ENCODE data around the gene NETO2. TPM values are rescaled to one million over a fixed set of nuclear protein-coding genes. Genes with fewer than 3 reads are reported as not detected.

NETO2 gene
- total and polyA plus RNA-seq, 10 of the 15 experiments (the other 5 are each of a cell fraction or from before 2014, with no cell fraction given) = 8.5 to 53.1 (median 27.0) TPM

DNA sequence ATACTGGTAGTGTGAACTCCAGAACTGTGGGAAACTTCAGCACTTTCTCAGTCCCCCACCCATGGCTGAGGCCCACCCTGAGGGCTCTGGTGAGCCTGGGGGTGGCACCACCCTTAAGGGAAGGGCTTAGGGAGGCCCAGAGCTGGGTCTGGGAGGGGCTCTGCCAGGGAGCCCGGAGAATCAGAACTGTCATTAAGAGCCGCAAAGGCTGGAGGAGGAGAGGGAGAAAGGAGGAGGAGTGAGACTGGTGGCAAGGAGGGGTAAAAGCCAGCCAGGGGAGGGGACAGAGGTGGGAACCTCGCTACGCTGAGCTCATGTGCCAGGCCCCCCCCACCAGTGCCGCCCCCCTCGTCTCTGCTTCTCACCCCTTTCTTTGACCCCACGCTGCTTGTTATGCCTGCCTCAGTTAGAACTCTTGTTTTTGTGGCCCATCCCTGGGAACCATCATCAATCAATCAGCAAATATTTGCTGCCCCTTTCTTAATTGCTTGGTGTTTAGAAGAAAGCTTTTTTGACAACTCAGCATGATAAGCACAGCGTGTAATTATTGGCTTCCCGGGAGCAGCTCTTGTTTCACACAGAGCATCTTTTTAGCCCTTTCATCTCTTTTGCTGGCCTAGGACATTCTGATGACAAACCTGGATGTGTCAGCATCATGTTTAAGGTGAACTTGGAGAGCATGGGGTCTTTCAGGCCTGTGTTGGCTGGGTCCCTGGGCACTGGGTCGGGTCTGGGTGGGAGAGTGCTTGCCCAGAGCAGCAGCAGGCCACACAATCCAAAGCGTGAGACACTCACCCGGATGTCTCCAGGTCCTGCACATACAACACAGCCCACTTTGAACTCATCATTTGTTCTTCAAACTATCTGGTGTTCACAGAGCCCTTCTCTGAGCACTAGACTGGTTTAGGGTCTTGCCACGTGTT, 77.7 kb downstream of the NETO2 start:
- BruUV-seq (replicated peaks) = no TSS peak
- SMC1A ChIA-PET (ENCODE audit: uncharacterized antibody, unreplicated experiment) = no interaction called here
- POLR2A ChIA-PET = no interaction called here

DNA sequence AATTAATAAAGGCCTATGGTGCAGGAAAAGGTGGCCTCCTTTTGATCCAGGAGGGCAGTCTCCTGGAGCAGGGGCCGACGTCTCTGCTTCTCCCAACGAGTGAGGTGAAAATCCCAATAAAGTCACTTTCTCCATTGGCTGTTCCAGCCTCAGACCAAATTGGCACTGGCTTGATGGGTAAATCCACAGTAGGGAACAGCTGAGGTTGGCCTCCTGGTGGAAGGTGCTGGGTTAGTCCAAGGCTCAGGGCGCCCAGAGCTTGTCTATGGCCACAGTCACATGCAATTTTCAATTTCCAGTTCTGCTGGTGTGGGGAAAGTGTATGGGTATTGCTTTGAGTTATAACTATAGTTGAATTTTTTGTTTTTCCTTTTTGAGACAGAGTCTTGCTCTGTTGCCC, 79.0 kb downstream of the NETO2 start:
- ChIA-PET RAD21 (ENCODE audit: unreplicated experiment) (interaction anchor here (1.2 kb wide), 1 partner anchor 17 kb away, joined by 4 read pairs; no protein-coding TSS in a partner anchor), SMC1A (ENCODE audit: uncharacterized antibody, unreplicated experiment) (no interaction called here), POLR2A (no interaction called here), CTCF (interaction anchor here (0.6 to 1.4 kb wide), 2 partner anchors 77 to 277 kb away, joined by 4 to 5 read pairs; no protein-coding TSS in a partner anchor)
- in situ Hi-C loops (cut with MboI) = no loop called here
- Histone ChIP-seq H3K27ac (ENCODE audit: control insufficient read depth, insufficient read depth) (no peak overlapping the region), H3K36me3 (ENCODE audit: control insufficient read depth in 2 of 2, insufficient read depth in 2 of 2, low read length in 1 of 2) (no peaks in the 10 kb centered on the region), H3K9ac (ENCODE audit: control insufficient read depth, insufficient read depth, low read length) (no peak overlapping the region), H3K9me3 (replicated peaks; ENCODE audit: control insufficient read depth, insufficient read depth, low read length) (no peaks in the 10 kb centered on the region), H3K27me3 (replicated peaks in 1 of 2; ENCODE audit: control insufficient read depth in 2 of 2, insufficient read depth in 2 of 2, low read length in 1 of 2) (no peaks in the 10 kb centered on the region), H4K20me1 (ENCODE audit: control insufficient read depth, insufficient read depth) (no peaks in the 10 kb centered on the region), H3K4me1 (ENCODE audit: control insufficient read depth, insufficient read depth, low read length) (peaks cover 3% of the 10 kb centered on the region; the same call in 1 of the 2 replicates), H3K4me3 (no peak overlapping the region), H2AFZ (ENCODE audit: control insufficient read depth, low read depth, low read length) (no peak overlapping the region), H3K4me2 (ENCODE audit: control insufficient read depth, insufficient read depth) (no peak overlapping the region), H3K79me2 (ENCODE audit: control insufficient read depth, insufficient read depth, low read length) (no peaks in the 10 kb centered on the region)
- ATAC-seq (no peak), DNase-seq (ENCODE audit: low read depth, low spot score) (no peak), FAIRE-seq (no peak)
- 85% methylated on average over 4 of the region's 4 CpGs for WGBS (ENCODE audit: insufficient coverage, insufficient replicate concordance, low lambda C conversion rate, missing lambda C conversion rate)
- intact Hi-C loops (cut with micrococcal nuclease; ENCODE audit: unreplicated experiment) = no loop called here
- BruUV-seq (replicated peaks) = no TSS peak
- no peak for TF ChIP-seq IRF4 (IDR thresholded peaks at IDR 0.05; ENCODE audit: low read depth, low read length)
- TF ChIP-seq MTA2 (IDR thresholded peaks at IDR 0.05; ENCODE audit: low read depth) = no peak
- TF ChIP-seq PAX5 (IDR thresholded peaks at IDR 0.05; ENCODE audit: borderline replicate concordance, low read depth, low read length) = no peak
- TF ChIP-seq, protein P1, sequence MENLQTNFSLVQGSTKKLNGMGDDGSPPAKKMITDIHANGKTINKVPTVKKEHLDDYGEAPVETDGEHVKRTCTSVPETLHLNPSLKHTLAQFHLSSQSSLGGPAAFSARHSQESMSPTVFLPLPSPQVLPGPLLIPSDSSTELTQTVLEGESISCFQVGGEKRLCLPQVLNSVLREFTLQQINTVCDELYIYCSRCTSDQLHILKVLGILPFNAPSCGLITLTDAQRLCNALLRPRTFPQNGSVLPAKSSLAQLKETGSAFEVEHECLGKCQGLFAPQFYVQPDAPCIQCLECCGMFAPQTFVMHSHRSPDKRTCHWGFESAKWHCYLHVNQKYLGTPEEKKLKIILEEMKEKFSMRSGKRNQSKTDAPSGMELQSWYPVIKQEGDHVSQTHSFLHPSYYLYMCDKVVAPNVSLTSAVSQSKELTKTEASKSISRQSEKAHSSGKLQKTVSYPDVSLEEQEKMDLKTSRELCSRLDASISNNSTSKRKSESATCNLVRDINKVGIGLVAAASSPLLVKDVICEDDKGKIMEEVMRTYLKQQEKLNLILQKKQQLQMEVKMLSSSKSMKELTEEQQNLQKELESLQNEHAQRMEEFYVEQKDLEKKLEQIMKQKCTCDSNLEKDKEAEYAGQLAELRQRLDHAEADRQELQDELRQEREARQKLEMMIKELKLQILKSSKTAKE (IDR thresholded peaks at IDR 0.05; ENCODE audit: low read depth, poor library complexity, severe bottlenecking) = no peak
- no peak for TF ChIP-seq KDM1A (IDR thresholded peaks at IDR 0.05; ENCODE audit: borderline replicate concordance)
- TF ChIP-seq NFYA (IDR thresholded peaks at IDR 0.05; ENCODE audit: borderline replicate concordance, low read depth, low read length) = no peak
- no peak for TF ChIP-seq BHLHE40 (IDR thresholded peaks at IDR 0.05; ENCODE audit: borderline replicate concordance in 1 of 2, low read depth in 2 of 2, low read length in 1 of 2)
- TF ChIP-seq, protein P2, sequence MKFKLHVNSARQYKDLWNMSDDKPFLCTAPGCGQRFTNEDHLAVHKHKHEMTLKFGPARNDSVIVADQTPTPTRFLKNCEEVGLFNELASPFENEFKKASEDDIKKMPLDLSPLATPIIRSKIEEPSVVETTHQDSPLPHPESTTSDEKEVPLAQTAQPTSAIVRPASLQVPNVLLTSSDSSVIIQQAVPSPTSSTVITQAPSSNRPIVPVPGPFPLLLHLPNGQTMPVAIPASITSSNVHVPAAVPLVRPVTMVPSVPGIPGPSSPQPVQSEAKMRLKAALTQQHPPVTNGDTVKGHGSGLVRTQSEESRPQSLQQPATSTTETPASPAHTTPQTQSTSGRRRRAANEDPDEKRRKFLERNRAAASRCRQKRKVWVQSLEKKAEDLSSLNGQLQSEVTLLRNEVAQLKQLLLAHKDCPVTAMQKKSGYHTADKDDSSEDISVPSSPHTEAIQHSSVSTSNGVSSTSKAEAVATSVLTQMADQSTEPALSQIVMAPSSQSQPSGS (IDR thresholded peaks at IDR 0.05; ENCODE audit: low read length) = no peak

More for the DNA sequence above, 77.7 kb downstream of the NETO2 start:
- no peak overlapping the region for H3K4me3 ChIP-seq
- ATAC-seq = no peak
- H3K36me3 ChIP-seq (ENCODE audit: control insufficient read depth in 2 of 2, insufficient read depth in 2 of 2, low read length in 1 of 2) = no peaks in the 10 kb centered on the region
- no peaks in the 10 kb centered on the region for H3K79me2 ChIP-seq (ENCODE audit: control insufficient read depth, insufficient read depth, low read length)
- peaks cover 3% of the 10 kb centered on the region; the same call in 1 of the 2 replicates for H3K4me1 ChIP-seq (ENCODE audit: control insufficient read depth, insufficient read depth, low read length)
- H3K4me2 ChIP-seq (ENCODE audit: control insufficient read depth, insufficient read depth) = no peak overlapping the region
- no peaks in the 10 kb centered on the region for H3K9me3 ChIP-seq (replicated peaks; ENCODE audit: control insufficient read depth, insufficient read depth, low read length)
- H3K27me3 ChIP-seq (replicated peaks in 1 of 2; ENCODE audit: control insufficient read depth in 2 of 2, insufficient read depth in 2 of 2, low read length in 1 of 2) = no peaks in the 10 kb centered on the region
- RAD21 ChIA-PET (ENCODE audit: unreplicated experiment) = no interaction called here
- CTCF ChIA-PET = no interaction called here
- H3K27ac ChIP-seq (ENCODE audit: control insufficient read depth, insufficient read depth) = no peak overlapping the region
- 62% methylated on average over 13 of the region's 13 CpGs for WGBS (ENCODE audit: insufficient coverage, insufficient replicate concordance, low lambda C conversion rate, missing lambda C conversion rate)
- TF ChIP-seq CHD2 (IDR thresholded peaks at IDR 0.05; ENCODE audit: borderline replicate concordance, low read depth, low read length) (no peak), ATF7 (IDR thresholded peaks at IDR 0.05; ENCODE audit: low read depth) (no peak), EZH2 (IDR thresholded peaks at IDR 0.05; ENCODE audit: borderline replicate concordance, control insufficient read depth, low read depth, low read length) (no peak), CBX3 (IDR thresholded peaks at IDR 0.05; ENCODE audit: borderline replicate concordance, low read depth) (no peak), HDAC2 (IDR thresholded peaks at IDR 0.05) (no peak), BMI1 (IDR thresholded peaks at IDR 0.05; ENCODE audit: borderline replicate concordance) (no peak), POLR2AphosphoS2 (IDR thresholded peaks at IDR 0.05; ENCODE audit: low read depth, low read length) (no peak), RFX5 (IDR thresholded peaks at IDR 0.05; ENCODE audit: low read depth, low read length) (no peak), NFYA (IDR thresholded peaks at IDR 0.05; ENCODE audit: borderline replicate concordance, low read depth, low read length) (no peak)
- FAIRE-seq = no peak
- in situ Hi-C loops (cut with MboI) (no loop called here), intact Hi-C loops (cut with micrococcal nuclease; ENCODE audit: unreplicated experiment) (no loop called here)
- DNase-seq (ENCODE audit: low read depth, low spot score) = no peak
- no peaks in the 10 kb centered on the region for H4K20me1 ChIP-seq (ENCODE audit: control insufficient read depth, insufficient read depth)
- no peak overlapping the region for H3K9ac ChIP-seq (ENCODE audit: control insufficient read depth, insufficient read depth, low read length)
- no peak overlapping the region for H2AFZ ChIP-seq (ENCODE audit: control insufficient read depth, low read depth, low read length)

Data from GM12878 (cell line).